CD1c-positive myeloid dendritic cell (primary cell): Measurements from ENCODE around the gene CD177.
"Not testable (repeated sequence)": the region's sequence is repeated elsewhere in the genome, so short reads cannot be mapped to it uniquely, and the experiment has no call there.

Source experiments
- DNase-seq: peaks from one replicate; pipeline ENCODE4 v3.0.0-alpha.2; 2016; ENCODE audit errors: extremely low spot score

The CD177 gene

GRCh38 chr19:43380771-43381386 lies 27.4 kb downstream of the CD177 start:
- DNase-seq = no peak

DNA sequence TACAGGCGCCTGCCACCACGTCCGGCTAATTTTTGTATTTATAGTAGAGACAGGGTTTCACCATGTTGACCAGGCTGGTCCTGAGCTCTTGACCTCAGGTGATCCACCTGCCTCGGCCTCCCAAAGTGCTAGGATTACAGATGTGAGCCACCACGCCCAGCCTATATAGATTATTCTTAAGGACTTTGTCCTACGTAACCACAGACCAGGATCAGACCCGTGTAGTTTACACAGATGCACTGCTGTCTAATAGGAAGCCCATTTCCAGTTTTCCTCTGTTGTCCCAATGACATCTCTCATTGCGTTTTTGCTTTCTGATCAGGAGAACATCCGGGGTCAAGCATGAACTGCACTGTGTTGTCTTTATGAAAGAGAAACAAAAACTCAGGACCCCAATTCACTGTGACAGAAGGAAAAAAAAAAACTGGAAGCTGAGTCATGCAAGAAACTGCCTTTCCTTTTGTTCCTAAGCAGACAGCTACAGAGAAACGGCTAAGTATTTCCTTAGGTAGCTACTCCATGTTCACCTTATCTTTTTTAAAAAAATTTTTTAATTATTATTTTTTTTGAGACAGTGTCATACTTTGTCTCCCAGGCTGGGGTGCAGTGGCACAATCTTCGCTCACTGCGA lies 29.2 kb downstream of the CD177 start:
- not testable (repeated sequence) for DNase-seq

DNA sequence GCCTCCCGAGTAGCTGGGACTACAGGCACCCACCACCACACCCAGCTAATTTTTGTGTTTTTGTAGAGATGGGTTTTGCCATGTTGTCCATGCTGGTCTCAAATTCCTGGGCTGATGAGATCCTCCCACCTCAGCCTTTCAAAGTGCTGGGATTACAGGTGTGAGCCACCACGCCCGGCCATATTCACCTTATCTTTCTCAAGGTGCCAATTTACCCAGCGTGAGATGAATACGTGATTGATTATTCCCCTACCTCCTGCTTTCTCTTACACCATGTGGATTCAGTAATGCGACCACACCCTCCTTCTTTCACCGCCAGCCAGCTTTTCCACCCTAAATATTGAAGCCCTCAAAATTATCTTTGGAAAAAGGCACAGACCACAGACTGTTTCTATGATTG lies 29.8 kb downstream of the CD177 start:
- not testable (repeated sequence) for DNase-seq

DNA sequence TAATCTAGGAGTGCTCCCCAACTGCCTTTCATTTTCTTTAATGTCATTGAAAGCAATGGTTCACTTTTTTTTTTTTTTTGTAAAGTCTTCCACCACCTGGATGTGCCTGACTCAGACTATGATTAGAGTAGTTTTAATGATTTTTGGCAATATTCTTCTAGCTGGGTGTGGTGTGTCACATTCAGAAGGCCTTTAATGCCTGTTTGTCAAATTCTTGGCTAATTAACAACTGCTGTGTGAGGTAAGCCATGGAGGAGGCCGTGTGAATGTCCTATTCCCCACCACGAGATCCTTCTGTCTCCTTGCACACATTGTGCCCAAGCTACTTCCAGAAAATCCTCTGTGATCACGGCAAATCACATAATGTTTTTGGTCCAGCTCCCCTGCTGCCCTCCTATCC lies 30.3 kb downstream of the CD177 start:
- DNase-seq = not testable (repeated sequence)

DNA sequence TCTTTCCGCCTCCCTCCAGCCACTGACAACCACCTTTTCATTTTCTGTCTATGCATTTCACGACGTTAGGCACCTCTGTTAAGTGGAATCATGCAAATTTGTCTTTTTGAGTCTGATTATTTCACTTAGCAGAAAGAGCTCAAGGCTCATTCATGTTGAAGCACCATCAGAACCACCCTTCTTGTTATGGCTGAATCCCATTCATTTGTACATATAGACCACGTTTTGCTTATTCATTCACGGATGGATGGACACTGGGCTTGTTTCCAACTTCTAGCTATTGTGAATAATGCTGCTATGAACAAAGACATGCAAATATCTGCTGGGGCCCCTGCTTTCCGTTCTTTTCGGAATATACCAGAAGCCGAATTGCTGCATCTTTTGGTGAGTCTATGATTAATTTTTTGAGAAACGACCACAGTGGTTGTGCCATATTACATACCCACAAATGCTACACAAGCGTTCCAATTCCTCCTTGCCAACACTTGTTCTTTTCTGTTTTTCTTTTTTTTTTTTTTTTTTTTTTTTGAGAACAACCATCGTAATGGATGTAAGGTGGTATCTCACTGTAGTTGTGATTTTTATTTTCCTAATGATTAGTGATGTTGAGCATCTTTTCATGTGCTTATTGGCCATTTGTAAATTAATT lies 37.5 kb downstream of the CD177 start:
- DNase-seq = not testable (repeated sequence)

DNA sequence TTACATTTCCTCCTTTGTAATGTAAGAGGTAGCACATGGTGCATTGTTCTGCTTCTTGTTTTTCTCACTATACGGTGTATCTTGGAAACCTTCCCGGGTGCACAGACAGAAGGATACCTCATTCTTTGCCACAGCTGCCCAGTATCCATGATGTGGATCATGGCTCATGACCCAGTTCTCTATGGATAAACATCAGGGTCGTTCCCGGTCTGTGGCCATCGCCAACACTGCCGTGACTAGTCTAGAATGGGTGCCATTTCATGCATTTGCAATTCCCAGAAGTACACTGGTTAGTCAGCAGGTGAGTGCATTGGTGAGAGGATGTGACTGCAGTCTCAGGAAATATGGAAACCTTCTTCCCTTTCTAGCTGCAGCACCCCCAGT lies 38.1 kb downstream of the CD177 start:
- DNase-seq = not testable (repeated sequence)

DNA sequence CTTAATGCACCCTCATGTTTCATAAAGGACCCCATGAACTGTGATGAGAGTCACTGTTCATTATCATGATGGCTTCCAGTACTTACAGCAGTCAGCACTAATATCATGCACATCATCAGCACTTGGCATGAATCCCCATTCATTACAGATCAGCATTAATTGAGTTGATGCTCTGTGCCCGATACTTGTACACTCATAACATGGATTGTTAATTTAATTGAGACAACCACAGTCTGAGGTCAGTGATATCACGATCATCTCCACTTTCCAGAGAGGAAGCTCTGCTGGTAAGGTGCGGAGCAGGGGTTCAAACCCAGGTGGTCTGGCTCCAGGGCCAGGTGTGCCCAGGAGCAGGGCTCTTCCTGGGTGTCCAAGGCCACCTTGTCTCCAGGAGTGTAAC lies 40.0 kb downstream of the CD177 start:
- DNase-seq = not testable (repeated sequence)

- DNase-seq = no peak
Measured at GRCh38 chr19:43395561-43395960, 42.1 kb downstream of the CD177 start.

- no peak for DNase-seq
Measured at GRCh38 chr19:43406297-43406696, 52.8 kb downstream of the CD177 start.

GRCh38 chr19:43407416-43408005 lies 54.0 kb downstream of the CD177 start:
- DNase-seq = no peak

- DNase-seq = no peak
Measured at GRCh38 chr19:43408043-43408442, 54.6 kb downstream of the CD177 start.

GRCh38 chr19:43409415-43409814 lies 55.9 kb downstream of the CD177 start:
- no peak for DNase-seq

DNA sequence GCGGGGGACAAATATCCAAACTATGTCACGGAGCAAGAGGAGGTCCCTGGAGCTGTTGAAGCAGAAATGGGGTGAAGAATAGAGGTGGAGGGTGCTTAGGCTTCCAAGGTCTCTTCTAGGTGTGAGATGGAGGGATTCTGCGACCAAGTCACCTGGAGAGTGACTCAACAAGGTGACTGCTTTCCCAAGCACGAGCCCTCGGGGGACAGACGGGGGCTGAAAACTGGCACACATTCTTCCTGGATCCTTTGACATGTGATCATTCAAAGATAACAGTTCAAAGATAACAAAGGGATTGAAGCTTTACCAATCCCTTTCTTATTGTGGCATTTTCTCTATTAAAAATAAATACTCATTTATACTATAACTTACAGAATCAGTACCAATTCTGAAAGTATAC lies 59.0 kb downstream of the CD177 start:
- no peak for DNase-seq
